Mesendoderm (in vitro differentiated cells): ENCODE measurements around the gene SND1.
A peak's percentile ranks its signal among the peaks of the same experiment; 100 is the strongest.

Experiments
- DNase-seq: peaks from one replicate; pipeline ENCODE4 v3.0.0; 2013
- H2AK5ac ChIP-seq: 2 replicates; pipeline ENCODE4 v1.6.1; 2013; ENCODE audit warnings: low read length, inconsistent platforms
- H2BK120ac ChIP-seq: 2 replicates; pipeline ENCODE4 v1.6.1; 2013; ENCODE audit warnings: low read depth, mild to moderate bottlenecking, low read length, moderate library complexity, mixed read lengths
- H2BK15ac ChIP-seq: replicated peaks from 2 replicates; pipeline ENCODE4 v1.6.1; 2013; ENCODE audit warnings: low read depth, mild to moderate bottlenecking, moderate library complexity
- H2BK5ac ChIP-seq: 2 replicates; pipeline ENCODE4 v1.6.1; 2013; ENCODE audit warnings: low read length, inconsistent platforms
- H3K18ac ChIP-seq: 2 replicates; pipeline ENCODE4 v1.6.1; 2013; ENCODE audit warnings: mild to moderate bottlenecking, low read length, mixed read lengths
- H3K23ac ChIP-seq: one replicate; pipeline ENCODE4 v1.6.1; 2013; ENCODE audit warnings: low read length
- H3K27ac ChIP-seq: 2 replicates; pipeline ENCODE4 v1.5.1; 2013; ENCODE audit warnings: low read depth, mild to moderate bottlenecking, inconsistent platforms, low read length, moderate library complexity
- H3K27me3 ChIP-seq: 2 replicates; pipeline ENCODE4 v1.6.1; 2013; ENCODE audit warnings: low read length, control low read depth, mild to moderate bottlenecking, inconsistent platforms; ENCODE audit not compliant: insufficient read depth, poor library complexity
- H3K36me3 ChIP-seq: 2 replicates; pipeline ENCODE4 v1.6.1; 2013; ENCODE audit warnings: low read length, inconsistent platforms; ENCODE audit not compliant: control insufficient read depth, insufficient read depth
- H3K4ac ChIP-seq: one replicate; pipeline ENCODE4 v1.6.1; 2013; ENCODE audit warnings: low read depth, mild to moderate bottlenecking, low read length, moderate library complexity
- H3K4me1 ChIP-seq: 2 replicates; pipeline ENCODE4 v1.6.1; 2013; ENCODE audit warnings: low read depth, low read length, inconsistent platforms; ENCODE audit not compliant: control insufficient read depth
- H3K4me2 ChIP-seq: 2 replicates; pipeline ENCODE4 v1.6.1; 2013; ENCODE audit warnings: low read length
- H3K4me3 ChIP-seq: 2 replicates; pipeline ENCODE4 v1.5.1; 2013; ENCODE audit warnings: mild to moderate bottlenecking, low read length
- H3K56ac ChIP-seq: one replicate; pipeline ENCODE4 v1.6.1; 2013; ENCODE audit warnings: low read length
- H3K79me1 ChIP-seq: 2 replicates; pipeline ENCODE4 v1.6.1; 2013; ENCODE audit warnings: low read length, inconsistent platforms
- H3K79me2 ChIP-seq: 2 replicates; pipeline ENCODE4 v1.6.1; 2013; ENCODE audit warnings: mild to moderate bottlenecking, low read length; ENCODE audit not compliant: control insufficient read depth, insufficient read depth
- H3K9ac ChIP-seq: 2 replicates; pipeline ENCODE4 v1.6.1; 2013; ENCODE audit warnings: low read length, inconsistent platforms
- H4K5ac ChIP-seq: one replicate; pipeline ENCODE4 v1.6.1; 2013; ENCODE audit warnings: low read length
- H4K8ac ChIP-seq: one replicate; pipeline ENCODE4 v1.6.1; 2013; ENCODE audit warnings: low read depth, mild to moderate bottlenecking, control low read depth, low read length, moderate library complexity
- WGBS: extraction: QIAGEN DNeasy Blood & Tissue Kit; methylation state at CpG from one replicate; pipeline ENCODE4 v1.1.7; 2013; ENCODE audit warnings: low lambda C conversion rate, missing lambda C conversion rate; ENCODE audit not compliant: insufficient coverage; ENCODE audit errors: extremely low coverage; 5-methylcytosine and 5-hydroxymethylcytosine counted together

SND1 gene

GRCh38 chr7:127953423-127954356, 301.7 kb downstream of the SND1 start:
- no CpG with 5 or more reads among the region's 5 CpGs for WGBS
- peak; percentile 83 for DNase-seq
- H3K4me2 ChIP-seq, result no peak overlapping the region

GRCh38 chr7:127954357-127954748, 302.4 kb downstream of the SND1 start:
- H2BK15ac ChIP-seq, result no peak overlapping the region
- peaks cover 8% of the 10 kb centered on the region for H3K4me1 ChIP-seq
- H3K4ac ChIP-seq, result no peak overlapping the region
- H3K79me1 ChIP-seq, result peaks cover 3% of the 10 kb centered on the region
- H3K36me3 ChIP-seq, result no peaks in the 10 kb centered on the region
- H3K56ac ChIP-seq, result no peak overlapping the region
- H3K23ac ChIP-seq, result no peak overlapping the region
- H3K9ac ChIP-seq, result no peak overlapping the region
- no CpG with 5 or more reads among the region's 2 CpGs for WGBS
- no peak overlapping the region for H3K18ac ChIP-seq
- no peaks in the 10 kb centered on the region for H3K79me2 ChIP-seq
- no peak overlapping the region for H4K8ac ChIP-seq
- H3K4me3 ChIP-seq, result no peak overlapping the region
- H4K5ac ChIP-seq, result no peak overlapping the region
- no peak for DNase-seq
- no peak overlapping the region for H3K27ac ChIP-seq
- no peaks in the 10 kb centered on the region for H3K27me3 ChIP-seq
- H2BK120ac ChIP-seq, result no peak overlapping the region
- H3K4me2 ChIP-seq, result no peak overlapping the region
- no peak overlapping the region for H2BK5ac ChIP-seq
- H2AK5ac ChIP-seq, result no peak overlapping the region

More at GRCh38 chr7:127953423-127954356, 301.7 kb downstream of the SND1 start:
- Histone ChIP-seq H4K8ac (no peak overlapping the region), H2BK120ac (no peak overlapping the region), H3K18ac (no peak overlapping the region), H3K9ac (no peak overlapping the region), H2BK5ac (no peak overlapping the region), H3K23ac (no peak overlapping the region), H3K79me1 (peaks cover 2% of the 10 kb centered on the region), H3K4ac (no peak overlapping the region), H3K27ac (no peak overlapping the region), H3K4me1 (peaks cover 8% of the 10 kb centered on the region), H4K5ac (no peak overlapping the region), H3K27me3 (no peaks in the 10 kb centered on the region), H3K79me2 (no peaks in the 10 kb centered on the region), H2BK15ac (no peak overlapping the region), H3K4me3 (no peak overlapping the region), H2AK5ac (no peak overlapping the region), H3K36me3 (no peaks in the 10 kb centered on the region), H3K56ac (no peak overlapping the region)

GRCh38 chr7:127955051-127955531, 303.1 kb downstream of the SND1 start:
- Histone ChIP-seq H3K4me2 (no peak overlapping the region), H3K18ac (no peak overlapping the region), H3K27ac (no peak overlapping the region), H2BK15ac (no peak overlapping the region), H2BK5ac (no peak overlapping the region), H3K4me1 (peaks cover 5% of the 10 kb centered on the region), H2BK120ac (no peak overlapping the region), H3K79me1 (peaks cover 3% of the 10 kb centered on the region), H3K56ac (no peak overlapping the region), H3K27me3 (no peaks in the 10 kb centered on the region), H2AK5ac (no peak overlapping the region), H3K36me3 (no peaks in the 10 kb centered on the region), H3K4ac (no peak overlapping the region), H3K23ac (no peak overlapping the region), H4K5ac (no peak overlapping the region), H3K9ac (no peak overlapping the region), H3K4me3 (no peak overlapping the region), H4K8ac (no peak overlapping the region), H3K79me2 (no peaks in the 10 kb centered on the region)
- no peak for DNase-seq
- no CpG with 5 or more reads among the region's 7 CpGs for WGBS

- Histone ChIP-seq H3K23ac (no peak overlapping the region), H3K4ac (no peak overlapping the region), H4K8ac (no peak overlapping the region), H3K27ac (no peak overlapping the region), H3K18ac (no peak overlapping the region), H3K27me3 (no peaks in the 10 kb centered on the region), H3K56ac (no peak overlapping the region), H3K4me2 (no peak overlapping the region), H3K9ac (no peak overlapping the region), H2AK5ac (no peak overlapping the region), H2BK120ac (no peak overlapping the region), H3K79me2 (no peaks in the 10 kb centered on the region), H4K5ac (no peak overlapping the region), H2BK5ac (no peak overlapping the region), H3K79me1 (peaks cover 3% of the 10 kb centered on the region), H2BK15ac (no peak overlapping the region), H3K36me3 (no peaks in the 10 kb centered on the region), H3K4me3 (no peak overlapping the region), H3K4me1 (peaks cover 5% of the 10 kb centered on the region)
- DNase-seq, result peak; percentile 35
- WGBS, result no CpG with 5 or more reads among the region's 5 CpGs
These were observed 305.9 kb downstream of the SND1 start for GRCh38 chr7:127957886-127958285.

- no peak for DNase-seq
- H3K9ac ChIP-seq, result no peak overlapping the region
- H3K27ac ChIP-seq, result no peak overlapping the region
- no peak overlapping the region for H2AK5ac ChIP-seq
- H4K5ac ChIP-seq, result no peak overlapping the region
- no peak overlapping the region for H3K4me3 ChIP-seq
- no peaks in the 10 kb centered on the region for H3K4me1 ChIP-seq
- H2BK5ac ChIP-seq, result no peak overlapping the region
- no peaks in the 10 kb centered on the region for H3K27me3 ChIP-seq
- no peak overlapping the region for H3K56ac ChIP-seq
- H3K36me3 ChIP-seq, result no peaks in the 10 kb centered on the region
- H3K4me2 ChIP-seq, result no peak overlapping the region
- no CpG with 5 or more reads among the region's 4 CpGs for WGBS
- peaks cover 3% of the 10 kb centered on the region for H3K79me1 ChIP-seq
- H2BK15ac ChIP-seq, result no peak overlapping the region
- H3K79me2 ChIP-seq, result no peaks in the 10 kb centered on the region
- H4K8ac ChIP-seq, result no peak overlapping the region
- no peak overlapping the region for H3K18ac ChIP-seq
- no peak overlapping the region for H3K23ac ChIP-seq
- no peak overlapping the region for H2BK120ac ChIP-seq
- no peak overlapping the region for H3K4ac ChIP-seq
These were observed 307.8 kb downstream of the SND1 start for GRCh38 chr7:127959770-127960169.
